Endothelial cell (in vitro differentiated cells): ENCODE data around the gene CD226. TPM values are rescaled to one million over a fixed set of nuclear protein-coding genes. Genes with fewer than 3 reads are reported as not detected.
"Not testable (repeated sequence)": the region's sequence is repeated elsewhere in the genome, so short reads cannot be mapped to it uniquely, and the experiment has no call there.

ENCODE experiments used
- DNase-seq: peaks from one replicate; pipeline ENCODE4 v3.0.0; 2021; ENCODE audit warnings: low spot score
- H3K27ac Mint-ChIP-seq: one replicate; pipeline ENCODE4 v1.8.0; 2021; ENCODE audit warnings: mixed read lengths, inconsistent platforms; ENCODE audit not compliant: unreplicated experiment
- H3K27me3 Mint-ChIP-seq: one replicate; pipeline ENCODE4 v1.8.0; 2021; ENCODE audit warnings: mild to moderate bottlenecking, moderate library complexity, mixed read lengths, inconsistent platforms; ENCODE audit not compliant: unreplicated experiment
- H3K36me3 Mint-ChIP-seq: one replicate; pipeline ENCODE4 v1.8.0; 2021; ENCODE audit warnings: mild to moderate bottlenecking, low read depth, mixed read lengths, inconsistent platforms; ENCODE audit not compliant: unreplicated experiment
- H3K4me1 Mint-ChIP-seq: one replicate; pipeline ENCODE4 v1.8.0; 2021; ENCODE audit warnings: mild to moderate bottlenecking, mixed read lengths, inconsistent platforms; ENCODE audit not compliant: unreplicated experiment
- H3K4me3 Mint-ChIP-seq: one replicate; pipeline ENCODE4 v1.8.0; 2021; ENCODE audit warnings: mild to moderate bottlenecking, mixed read lengths, inconsistent platforms; ENCODE audit not compliant: unreplicated experiment
- H3K9me3 Mint-ChIP-seq: one replicate; pipeline ENCODE4 v1.8.0; 2021; ENCODE audit warnings: mixed read lengths, inconsistent platforms; ENCODE audit not compliant: unreplicated experiment
- total RNA-seq: library from RNA; stranded (reverse); fragmentation: NEBNext Ultra II Directional; extraction: Animal tissue kit (Norgen Biotek cat#: 25700); gene quantifications from one replicate; pipeline ENCODE4 v1.2.1, GENCODE V29; 2021; ENCODE audit not compliant: unreplicated experiment
- TF ChIP-seq, protein P1 (sequence below): fragments of 200-600 bp; sonication (generic); IDR thresholded peaks from one replicate; pipeline ENCODE4 v1.5.0; 2021; ENCODE audit warnings: antibody characterized with exemption; ENCODE audit not compliant: unreplicated experiment

The CD226 gene
- total RNA-seq, 1 donor from 2014 or later, result 0.80 TPM

- Mint-ChIP-seq H3K9me3 (no peaks in the 10 kb centered on the region), H3K4me1 (no peaks in the 10 kb centered on the region), H3K27me3 (peaks cover 3% of the 10 kb centered on the region), H3K36me3 (no peaks in the 10 kb centered on the region), H3K4me3 (no peak overlapping the region), H3K27ac (no peak overlapping the region)
- DNase-seq, result no peak
- TF ChIP-seq, protein P1, sequence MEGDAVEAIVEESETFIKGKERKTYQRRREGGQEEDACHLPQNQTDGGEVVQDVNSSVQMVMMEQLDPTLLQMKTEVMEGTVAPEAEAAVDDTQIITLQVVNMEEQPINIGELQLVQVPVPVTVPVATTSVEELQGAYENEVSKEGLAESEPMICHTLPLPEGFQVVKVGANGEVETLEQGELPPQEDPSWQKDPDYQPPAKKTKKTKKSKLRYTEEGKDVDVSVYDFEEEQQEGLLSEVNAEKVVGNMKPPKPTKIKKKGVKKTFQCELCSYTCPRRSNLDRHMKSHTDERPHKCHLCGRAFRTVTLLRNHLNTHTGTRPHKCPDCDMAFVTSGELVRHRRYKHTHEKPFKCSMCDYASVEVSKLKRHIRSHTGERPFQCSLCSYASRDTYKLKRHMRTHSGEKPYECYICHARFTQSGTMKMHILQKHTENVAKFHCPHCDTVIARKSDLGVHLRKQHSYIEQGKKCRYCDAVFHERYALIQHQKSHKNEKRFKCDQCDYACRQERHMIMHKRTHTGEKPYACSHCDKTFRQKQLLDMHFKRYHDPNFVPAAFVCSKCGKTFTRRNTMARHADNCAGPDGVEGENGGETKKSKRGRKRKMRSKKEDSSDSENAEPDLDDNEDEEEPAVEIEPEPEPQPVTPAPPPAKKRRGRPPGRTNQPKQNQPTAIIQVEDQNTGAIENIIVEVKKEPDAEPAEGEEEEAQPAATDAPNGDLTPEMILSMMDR, result no peak
Observed at GRCh38 chr18:69840001-69840400, 107.7 kb downstream of the CD226 start.

GRCh38 chr18:69839497-69839896, 108.2 kb downstream of the CD226 start:
- Mint-ChIP-seq H3K4me3 (no peak overlapping the region), H3K27me3 (peaks cover 3% of the 10 kb centered on the region), H3K27ac (no peak overlapping the region), H3K36me3 (no peaks in the 10 kb centered on the region), H3K9me3 (no peaks in the 10 kb centered on the region), H3K4me1 (no peaks in the 10 kb centered on the region)
- TF ChIP-seq, protein P1, result no peak
- no peak for DNase-seq

DNA sequence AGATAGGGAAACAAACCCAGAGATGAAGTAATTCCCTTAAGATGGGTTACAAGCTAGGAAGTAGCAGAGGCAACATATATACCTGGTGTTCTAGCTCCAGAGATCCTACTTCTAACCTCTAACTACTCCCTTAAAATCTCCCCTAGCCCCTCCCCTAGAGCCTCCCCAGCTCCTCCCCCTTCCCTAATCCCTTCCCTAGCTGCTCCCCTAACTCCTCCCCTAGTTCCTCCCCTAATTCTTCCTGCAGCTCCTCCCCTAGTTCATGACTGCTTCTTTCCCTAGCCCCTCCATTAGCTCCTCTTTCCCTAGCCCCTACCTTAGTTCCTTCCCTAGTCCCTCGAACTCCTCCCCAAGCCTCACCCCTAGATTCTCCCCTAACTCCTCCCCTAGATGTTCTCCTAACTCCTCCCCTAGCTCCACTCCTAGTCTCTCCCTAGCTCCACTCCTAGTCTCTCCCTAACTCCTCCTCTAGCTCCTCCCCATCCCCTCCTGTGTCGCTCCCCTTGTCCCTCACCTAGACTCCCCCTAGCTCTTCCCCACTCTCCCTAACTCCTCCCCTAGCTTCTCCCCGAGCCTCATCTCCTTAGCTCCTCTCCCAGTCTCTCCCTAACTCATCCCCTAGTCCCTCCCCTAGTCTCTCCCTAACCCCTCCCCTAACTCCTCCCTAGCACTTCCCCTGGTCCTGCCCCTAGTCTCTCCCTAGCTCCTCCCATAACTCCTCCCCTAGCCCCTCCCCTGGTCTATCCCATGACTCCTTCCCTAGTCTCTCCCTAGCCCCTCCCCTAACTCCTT, 108.9 kb downstream of the CD226 start:
- Mint-ChIP-seq H3K4me1 (no peaks in the 10 kb centered on the region), H3K9me3 (no peaks in the 10 kb centered on the region), H3K27ac (no peak overlapping the region), H3K4me3 (no peak overlapping the region), H3K36me3 (no peaks in the 10 kb centered on the region), H3K27me3 (peaks cover 3% of the 10 kb centered on the region)
- no peak for DNase-seq
- TF ChIP-seq, protein P1, result no peak

GRCh38 chr18:69838003-69838402, 109.7 kb downstream of the CD226 start:
- H3K4me3 Mint-ChIP-seq, result no peak overlapping the region
- peaks cover 3% of the 10 kb centered on the region for H3K27me3 Mint-ChIP-seq
- TF ChIP-seq, protein P1, result no peak
- no peak for DNase-seq
- no peak overlapping the region for H3K27ac Mint-ChIP-seq
- H3K36me3 Mint-ChIP-seq, result no peaks in the 10 kb centered on the region
- H3K9me3 Mint-ChIP-seq, result no peaks in the 10 kb centered on the region
- H3K4me1 Mint-ChIP-seq, result no peaks in the 10 kb centered on the region

DNA sequence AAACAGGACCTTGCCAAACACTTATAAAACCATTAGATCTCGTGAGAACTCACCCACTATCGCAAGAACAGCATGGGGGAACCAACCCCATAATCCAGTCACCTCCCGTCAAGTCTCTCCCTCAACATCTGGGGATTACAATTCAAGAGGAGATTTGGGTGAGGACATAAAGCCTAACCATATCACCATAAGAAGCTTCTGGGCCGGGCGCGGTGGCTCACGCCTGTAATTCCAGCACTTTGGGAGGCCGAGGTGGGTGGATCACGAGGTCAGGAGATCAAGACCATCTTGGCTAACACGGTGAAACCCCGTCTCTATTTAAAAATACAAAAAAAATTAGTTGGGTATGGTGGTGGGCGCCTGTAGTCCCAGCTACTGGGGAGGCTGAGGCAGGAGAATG, 112.7 kb downstream of the CD226 start:
- H3K4me3 Mint-ChIP-seq, H3K27ac Mint-ChIP-seq, H3K4me1 Mint-ChIP-seq, H3K9me3 Mint-ChIP-seq, DNase-seq, H3K27me3 Mint-ChIP-seq, H3K36me3 Mint-ChIP-seq: not testable (repeated sequence)
